GM23338 (cell line): Measurements from ENCODE around the gene CYSRT1. TPM values are rescaled to one million over a fixed set of nuclear protein-coding genes. Genes with fewer than 3 reads are reported as not detected.

ENCODE experiments used
- ATAC-seq: fragments of 200-7000 bp; cut with Tn5 transposase; 3 replicates; pipeline ENCODE4 v1.9.1; 2020
- DNase-seq: peaks from one replicate; pipeline ENCODE4 v3.0.0-alpha.2; 2015; ENCODE audit warnings: low spot score
- H2AFZ ChIP-seq: fragments of 200-600 bp; sonication (generic); 2 replicates; pipeline ENCODE4 v1.8.0; 2016; ENCODE audit warnings: antibody characterized with exemption, mild to moderate bottlenecking, moderate library complexity
- H3F3A ChIP-seq: fragments of 200-600 bp; sonication (generic); replicated peaks from 2 replicates; pipeline ENCODE4 v1.8.0; 2017; ENCODE audit warnings: antibody characterized with exemption, mixed run types, low read depth
- H3K27ac ChIP-seq: fragments of 200-600 bp; sonication (generic); 2 replicates; pipeline ENCODE4 v1.6.1; 2016; ENCODE audit warnings: low read depth
- H3K27me3 ChIP-seq: fragments of 200-600 bp; sonication (generic); 2 replicates; pipeline ENCODE4 v1.8.0; 2016; ENCODE audit warnings: mild to moderate bottlenecking, mixed run types, moderate library complexity; ENCODE audit not compliant: insufficient read depth
- H3K36me3 ChIP-seq: fragments of 200-600 bp; sonication (generic); 2 replicates; pipeline ENCODE4 v1.8.0; 2016; ENCODE audit warnings: mild to moderate bottlenecking; ENCODE audit not compliant: insufficient read depth
- H3K4me1 ChIP-seq: fragments of 200-600 bp; sonication (generic); 2 replicates; pipeline ENCODE4 v1.8.0; 2016; ENCODE audit warnings: mild to moderate bottlenecking, moderate library complexity; ENCODE audit not compliant: insufficient read depth
- H3K4me2 ChIP-seq: fragments of 200-600 bp; sonication (generic); 2 replicates; pipeline ENCODE4 v1.7.1; 2017; ENCODE audit warnings: mixed run types
- H3K4me3 ChIP-seq: fragments of 200-600 bp; sonication (generic); 2 replicates; pipeline ENCODE4 v1.6.1; 2016; ENCODE audit warnings: mixed run types
- H3K79me2 ChIP-seq: fragments of 200-600 bp; sonication (generic); replicated peaks from 2 replicates; pipeline ENCODE4 v1.8.0; 2017; ENCODE audit warnings: mild to moderate bottlenecking; ENCODE audit not compliant: insufficient read depth
- H3K9me2 ChIP-seq: fragments of 200-600 bp; sonication (generic); 2 replicates; pipeline ENCODE4 v1.8.0; 2017; ENCODE audit not compliant: insufficient read depth
- H4K20me1 ChIP-seq: fragments of 200-600 bp; sonication (generic); replicated peaks from 2 replicates; pipeline ENCODE4 v1.8.0; 2017; ENCODE audit warnings: mild to moderate bottlenecking; ENCODE audit not compliant: insufficient read depth
- H3K27ac Mint-ChIP-seq: 2 replicates; pipeline ENCODE4 v1.8.0; 2020; ENCODE audit warnings: inconsistent platforms, mild to moderate bottlenecking, moderate library complexity, mixed read lengths
- H3K27me3 Mint-ChIP-seq: 3 replicates; pipeline ENCODE4 v1.8.0; 2022; ENCODE audit warnings: low read depth, mild to moderate bottlenecking, moderate library complexity, mixed read lengths, inconsistent platforms; ENCODE audit not compliant: insufficient read depth, poor library complexity
- H3K36me3 Mint-ChIP-seq: 3 replicates; pipeline ENCODE4 v1.8.0; 2021; ENCODE audit warnings: low read depth, mild to moderate bottlenecking, inconsistent platforms, moderate library complexity, mixed read lengths
- H3K4me1 Mint-ChIP-seq: 3 replicates; pipeline ENCODE4 v1.8.0; 2020; ENCODE audit warnings: mild to moderate bottlenecking, inconsistent platforms, mixed read lengths
- H3K4me3 Mint-ChIP-seq: 3 replicates; pipeline ENCODE4 v1.8.0; 2021; ENCODE audit warnings: moderate library complexity, mild to moderate bottlenecking, inconsistent platforms, mixed read lengths
- H3K9me3 Mint-ChIP-seq: 3 replicates; pipeline ENCODE4 v1.8.0; 2020; ENCODE audit warnings: moderate library complexity, mild to moderate bottlenecking, inconsistent platforms, mixed read lengths
- CTCF ChIP-seq, 2 experiments: fragments of 200-600 bp in 1 of 2; sonication (generic) in 1 of 2; conservative IDR thresholded peaks; 2 replicates each; pipeline versions ENCODE4 v1.5.1 to v1.6.1; 2016 to 2017; ENCODE audit warnings: antibody characterized with exemption in 2 of 2, low read depth in 2 of 2, mild to moderate bottlenecking in 2 of 2, moderate library complexity in 1 of 2
- ETS1 ChIP-seq: IDR thresholded peaks from 2 replicates; pipeline ENCODE4 v1.6.1; 2016; ENCODE audit warnings: antibody characterized with exemption
- JUNB ChIP-seq: IDR thresholded peaks from one replicate; pipeline ENCODE4 v1.6.1; 2016; ENCODE audit warnings: antibody characterized with exemption; ENCODE audit not compliant: unreplicated experiment
- NANOG ChIP-seq: IDR thresholded peaks from 2 replicates; pipeline ENCODE4 v1.6.1; 2016; ENCODE audit warnings: antibody characterized with exemption, borderline replicate concordance
- POLR2AphosphoS5 ChIP-seq: IDR thresholded peaks from 2 replicates; pipeline ENCODE4 v1.6.1; 2016; ENCODE audit warnings: antibody characterized with exemption, low read depth
- REST ChIP-seq: IDR thresholded peaks from one replicate; pipeline ENCODE4 v1.6.1; 2018; ENCODE audit warnings: antibody characterized with exemption; ENCODE audit not compliant: unreplicated experiment
- STAT1 ChIP-seq: IDR thresholded peaks from one replicate; pipeline ENCODE4 v1.6.1; 2016; ENCODE audit warnings: antibody characterized with exemption; ENCODE audit not compliant: unreplicated experiment
- ZNF331 ChIP-seq: fragments of 250-450 bp; sonication (Bioruptor Pico); IDR thresholded peaks from 2 replicates; pipeline ENCODE4 v1.5.0; 2020; ENCODE audit warnings: low read depth, mild to moderate bottlenecking, moderate library complexity
- ZNF462 ChIP-seq: fragments of 250-450 bp; sonication (Bioruptor Pico); IDR thresholded peaks from 2 replicates; pipeline ENCODE4 v1.5.0; 2020; ENCODE audit warnings: mild to moderate bottlenecking, moderate library complexity
- polyA plus RNA-seq: library from polyadenylated mRNA; unstranded; fragments of >200 nt; fragmentation: Nextera tagmentation; extraction: Ambion mirVana; gene quantifications from 2 replicates; pipeline ENCODE4 v1.2.1, GENCODE V29; 2016
- total RNA-seq: library from RNA; depleted of rRNA; stranded (reverse); fragments of >200 nt; shearing (Covaris generic); gene quantifications from 2 replicates; pipeline ENCODE4 v1.2.3, GENCODE V29; 2014

CYSRT1 gene
- total and polyA plus RNA-seq, 2 experiments from 2014 or later: 2.0 to 3.2 TPM

GRCh38 chr9:137272241-137273094, 47.5 kb downstream of the CYSRT1 start (continued):
- TF ChIP-seq CTCF (conservative IDR thresholded peaks at IDR 0.05; ENCODE audit: low read depth in 2 of 2) (no peak), ETS1 (no peak), JUNB (no peak), POLR2AphosphoS5 (no peak)

GRCh38 chr9:137273095-137273490, 48.1 kb downstream of the CYSRT1 start:
- Mint-ChIP-seq H3K27ac (peak overlapping the region; percentile 84; the same call in 1 of the 2 replicates), H3K27me3 (peaks cover 32% of the 10 kb centered on the region), H3K36me3 (peaks cover 25% of the 10 kb centered on the region), H3K9me3 (no peaks in the 10 kb centered on the region; the same call in 2 of the 3 replicates), H3K4me1 (peaks cover 36% of the 10 kb centered on the region), H3K4me3 (no peak overlapping the region)
- Histone ChIP-seq H3K9me2 (no peaks in the 10 kb centered on the region), H3K4me3 (no peak overlapping the region), H3K36me3 (peaks cover 6% of the 10 kb centered on the region; the same call in 1 of the 2 replicates), H3K4me1 (peaks cover 12% of the 10 kb centered on the region), H3K4me2 (no peak overlapping the region), H3K27ac (peak overlapping the region; percentile 55; the same call in 1 of the 2 replicates), H3K27me3 (no peaks in the 10 kb centered on the region), H3F3A (0 out of 2 replicates have a peak, but pooled peaks cover 2% of the 10 kb centered on the region), H3K79me2 (no peaks in the 10 kb centered on the region), H4K20me1 (0 out of 2 replicates have a peak, but pooled peaks cover 5% of the 10 kb centered on the region), H2AFZ (no peak overlapping the region)
- DNase-seq (no peak), ATAC-seq (no peak)
- TF ChIP-seq REST (no peak), STAT1 (no peak), ZNF462 (CRISPR knock-in tag) (no peak), ETS1 (no peak), ZNF331 (CRISPR knock-in tag) (no peak), POLR2AphosphoS5 (no peak), NANOG (no peak)
